ENCODE results near the gene ASCC1.

Gene ASCC1

DNA sequence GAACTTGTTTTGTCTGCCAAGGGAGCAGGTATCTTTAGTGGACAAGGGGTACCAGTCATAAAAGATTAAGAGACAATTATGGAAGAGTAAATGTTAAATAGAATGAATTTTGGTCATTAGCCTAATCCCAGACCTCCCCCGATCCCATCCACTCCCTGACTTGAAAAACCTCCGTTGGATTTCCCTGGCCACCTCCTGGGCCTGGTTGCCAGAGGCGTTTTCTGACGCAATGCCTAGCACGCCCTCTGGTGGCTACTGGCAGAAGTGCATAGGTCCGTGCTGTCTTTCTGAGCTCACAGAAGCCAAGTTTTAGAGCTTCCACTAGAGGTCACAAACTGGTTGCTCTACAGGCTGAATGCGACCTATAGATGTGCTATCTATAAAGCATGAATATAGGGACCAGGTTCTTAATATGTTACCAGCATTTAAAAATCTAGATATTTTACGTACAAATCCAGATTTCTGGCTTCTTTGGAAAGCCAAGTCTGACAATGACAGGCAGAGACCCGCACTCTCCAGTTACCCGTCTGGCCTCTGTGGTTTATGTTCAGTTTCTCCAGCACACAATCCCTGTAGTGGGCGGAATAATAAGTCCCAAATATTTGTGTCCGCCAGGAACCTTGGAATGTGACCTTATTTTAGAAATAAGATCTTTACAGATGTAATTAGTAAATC, 167.5 kb downstream of the ASCC1 start:
- DNase-seq (ENCODE audit: low read depth, low spot score): peak; percentile 78
